A549 (cell line): ENCODE measurements around the gene ABCF2.

Source experiments
- CTCF ChIP-seq: fragments of >200 bp; sonication (Bioruptor Twin); formaldehyde crosslinking; IDR thresholded peaks from 3 replicates; pipeline ENCODE4 v1.5.1; 2016
- GATA3 ChIP-seq: IDR thresholded peaks from 2 replicates; pipeline ENCODE4 v1.6.1; 2012; ENCODE audit warnings: borderline replicate concordance
- TF ChIP-seq, protein P1 (sequence below): fragments of 200-600 bp; sonication (generic); IDR thresholded peaks from 2 replicates; pipeline ENCODE4 v1.6.1; 2016; ENCODE audit warnings: antibody characterized with exemption, mild to moderate bottlenecking, moderate library complexity

- TF ChIP-seq, protein P1, sequence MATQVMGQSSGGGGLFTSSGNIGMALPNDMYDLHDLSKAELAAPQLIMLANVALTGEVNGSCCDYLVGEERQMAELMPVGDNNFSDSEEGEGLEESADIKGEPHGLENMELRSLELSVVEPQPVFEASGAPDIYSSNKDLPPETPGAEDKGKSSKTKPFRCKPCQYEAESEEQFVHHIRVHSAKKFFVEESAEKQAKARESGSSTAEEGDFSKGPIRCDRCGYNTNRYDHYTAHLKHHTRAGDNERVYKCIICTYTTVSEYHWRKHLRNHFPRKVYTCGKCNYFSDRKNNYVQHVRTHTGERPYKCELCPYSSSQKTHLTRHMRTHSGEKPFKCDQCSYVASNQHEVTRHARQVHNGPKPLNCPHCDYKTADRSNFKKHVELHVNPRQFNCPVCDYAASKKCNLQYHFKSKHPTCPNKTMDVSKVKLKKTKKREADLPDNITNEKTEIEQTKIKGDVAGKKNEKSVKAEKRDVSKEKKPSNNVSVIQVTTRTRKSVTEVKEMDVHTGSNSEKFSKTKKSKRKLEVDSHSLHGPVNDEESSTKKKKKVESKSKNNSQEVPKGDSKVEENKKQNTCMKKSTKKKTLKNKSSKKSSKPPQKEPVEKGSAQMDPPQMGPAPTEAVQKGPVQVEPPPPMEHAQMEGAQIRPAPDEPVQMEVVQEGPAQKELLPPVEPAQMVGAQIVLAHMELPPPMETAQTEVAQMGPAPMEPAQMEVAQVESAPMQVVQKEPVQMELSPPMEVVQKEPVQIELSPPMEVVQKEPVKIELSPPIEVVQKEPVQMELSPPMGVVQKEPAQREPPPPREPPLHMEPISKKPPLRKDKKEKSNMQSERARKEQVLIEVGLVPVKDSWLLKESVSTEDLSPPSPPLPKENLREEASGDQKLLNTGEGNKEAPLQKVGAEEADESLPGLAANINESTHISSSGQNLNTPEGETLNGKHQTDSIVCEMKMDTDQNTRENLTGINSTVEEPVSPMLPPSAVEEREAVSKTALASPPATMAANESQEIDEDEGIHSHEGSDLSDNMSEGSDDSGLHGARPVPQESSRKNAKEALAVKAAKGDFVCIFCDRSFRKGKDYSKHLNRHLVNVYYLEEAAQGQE = no peak
- TF ChIP-seq CTCF (no peak), GATA3 (no peak)
These were observed 32.8 kb downstream of the ABCF2 start for GRCh38 chr7:151194188-151194587.
